ENCODE results near the gene FABP3. TPM values are rescaled to one million over a fixed set of nuclear protein-coding genes. Genes with fewer than 3 reads are reported as not detected.

Gene FABP3
- total and polyA plus RNA-seq, 2 of the 13 experiments (the other 11 are each of a cell fraction or from before 2014, with no cell fraction given), result 0.21 to 0.24 TPM

GRCh38 chr1:31417148-31417547 is 44.3 kb upstream of the FABP3 start (continued):
- TF ChIP-seq FOXK2 (IDR thresholded peaks at IDR 0.05), result peak; percentile 72
- TF ChIP-seq JUND (CRISPR knock-in tag; IDR thresholded peaks at IDR 0.05), result peak; percentile 42; the same call in 1 of the 2 replicates
- TF ChIP-seq STAT5B (CRISPR knock-in tag; IDR thresholded peaks at IDR 0.05), result no peak
- TF ChIP-seq ZSCAN21 (CRISPR knock-in tag; IDR thresholded peaks at IDR 0.05; ENCODE audit: borderline replicate concordance), result no peak
- TF ChIP-seq KDM5B (CRISPR knock-in tag; IDR thresholded peaks at IDR 0.05; ENCODE audit: borderline replicate concordance), result no peak
- no peak for TF ChIP-seq ZNF781 (CRISPR knock-in tag; IDR thresholded peaks at IDR 0.05; ENCODE audit: borderline replicate concordance, not compliant biosample characterization)
- TF ChIP-seq ZNF569 (CRISPR knock-in tag; IDR thresholded peaks at IDR 0.05; ENCODE audit: borderline replicate concordance), result no peak
- TF ChIP-seq ZNF234 (CRISPR knock-in tag; conservative IDR thresholded peaks at IDR 0.05), result no peak
- peak; percentile 54; the same call in 1 of the 2 replicates for TF ChIP-seq ZNF788 (CRISPR knock-in tag; IDR thresholded peaks at IDR 0.05; ENCODE audit: borderline replicate concordance)
- TF ChIP-seq PHF21A (CRISPR knock-in tag; IDR thresholded peaks at IDR 0.05), result peak; percentile 68; the same call in 1 of the 2 replicates
- peak; percentile 94 to 97 for TF ChIP-seq NR2F1 (CRISPR knock-in tag; IDR thresholded peaks at IDR 0.05)
- TF ChIP-seq MAFF (IDR thresholded peaks at IDR 0.05; ENCODE audit: low read depth, low read length), result 0 out of 2 replicates have a peak, but pooled peaks have one; percentile 10
- peak; percentile 78 for TF ChIP-seq HOXA3 (CRISPR knock-in tag; IDR thresholded peaks at IDR 0.05)
- no peak for TF ChIP-seq ZNF552 (CRISPR knock-in tag; IDR thresholded peaks at IDR 0.05; ENCODE audit: borderline replicate concordance)
- no peak for TF ChIP-seq CENPX (CRISPR knock-in tag; IDR thresholded peaks at IDR 0.05)
- no peak for TF ChIP-seq CEBPZ (IDR thresholded peaks at IDR 0.05; ENCODE audit: low read length)
- no peak for TF ChIP-seq SMAD1 (CRISPR knock-in tag; IDR thresholded peaks at IDR 0.05; ENCODE audit: borderline replicate concordance, low read depth)
- peak; percentile 69; the same call in 1 of the 2 replicates for TF ChIP-seq ZNF746 (CRISPR knock-in tag; IDR thresholded peaks at IDR 0.05)
- TF ChIP-seq ATF1 (CRISPR knock-in tag; IDR thresholded peaks at IDR 0.05), result peak; percentile 59
- TF ChIP-seq ZBTB3 (CRISPR knock-in tag; IDR thresholded peaks at IDR 0.05; ENCODE audit: borderline replicate concordance, low read depth), result 0 out of 2 replicates have a peak, but pooled peaks have one; percentile 59
- no peak for TF ChIP-seq TAF15 (IDR thresholded peaks at IDR 0.05; ENCODE audit: low read depth, low read length, poor library complexity, severe bottlenecking)
- peak; percentile 96 for TF ChIP-seq NR2F2 (IDR thresholded peaks at IDR 0.05; ENCODE audit: borderline replicate concordance, low read depth)
- TF ChIP-seq MEF2D (CRISPR knock-in tag; IDR thresholded peaks at IDR 0.05), result peak; percentile 56
- peak; percentile 60; the same call in 1 of the 2 replicates for TF ChIP-seq TRIM24 (CRISPR knock-in tag; IDR thresholded peaks at IDR 0.05)
- TF ChIP-seq KAT8 (CRISPR knock-in tag; IDR thresholded peaks at IDR 0.05), result peak; percentile 76; the same call in 1 of the 2 replicates
- TF ChIP-seq SAP130 (CRISPR knock-in tag; IDR thresholded peaks at IDR 0.05; ENCODE audit: low read depth), result peak; percentile 98
- peak; percentile 75 for TF ChIP-seq MIER2 (CRISPR knock-in tag; IDR thresholded peaks at IDR 0.05)
- TF ChIP-seq HOMEZ (CRISPR knock-in tag; IDR thresholded peaks at IDR 0.05; ENCODE audit: low read depth), result peak; percentile 57
- no peak for TF ChIP-seq ZNF382 (CRISPR knock-in tag; IDR thresholded peaks at IDR 0.05; ENCODE audit: borderline replicate concordance)
